Astrocyte (in vitro differentiated cells and primary cell): ENCODE data around the gene CUL4B. TPM values are rescaled to one million over a fixed set of nuclear protein-coding genes. Genes with fewer than 3 reads are reported as not detected.

ENCODE experiments used
- DNase-seq: peaks from one replicate; pipeline ENCODE4 v3.0.0-alpha.2; 2010; ENCODE audit warnings: low read depth
- FAIRE-seq: peaks from 2 replicates; lab custom pipeline; 2011; peaks lifted over from hg19 to GRCh38; lab: Jason Lieb, UNC
- H2AFZ ChIP-seq: 2 replicates; pipeline ENCODE4 v1.6.0; 2012; ENCODE audit warnings: low read depth, low read length, inconsistent platforms
- H3K27ac ChIP-seq: 2 replicates; pipeline ENCODE4 v1.5.1; 2011; ENCODE audit warnings: low read depth, low read length, inconsistent platforms
- H3K27me3 ChIP-seq: 2 replicates; pipeline ENCODE4 v1.6.0; 2011; ENCODE audit warnings: low read length, inconsistent platforms; ENCODE audit not compliant: insufficient read depth
- H3K36me3 ChIP-seq: 2 replicates; pipeline ENCODE4 v1.5.1; 2011; ENCODE audit warnings: low read length, inconsistent platforms; ENCODE audit not compliant: insufficient read depth
- H3K4me1 ChIP-seq: 2 replicates; pipeline ENCODE4 v1.5.1; 2011; ENCODE audit warnings: low read length, inconsistent platforms; ENCODE audit not compliant: insufficient read depth
- H3K4me2 ChIP-seq: 2 replicates; pipeline ENCODE4 v1.6.0; 2012; ENCODE audit warnings: low read length, inconsistent platforms
- H3K4me3 ChIP-seq: 2 replicates; pipeline ENCODE4 v1.5.1; 2011; ENCODE audit warnings: low read depth, mild to moderate bottlenecking, low read length, inconsistent platforms; ENCODE audit not compliant: insufficient read depth
- H3K79me2 ChIP-seq: 2 replicates; pipeline ENCODE4 v1.6.0; 2012; ENCODE audit warnings: mild to moderate bottlenecking, low read length, inconsistent platforms; ENCODE audit not compliant: insufficient read depth
- H3K9ac ChIP-seq: 2 replicates; pipeline ENCODE4 v1.6.0; 2012; ENCODE audit warnings: mild to moderate bottlenecking, low read length, inconsistent platforms
- H3K9me3 ChIP-seq: 2 replicates; pipeline ENCODE4 v1.5.1; 2012; ENCODE audit warnings: low read depth, mild to moderate bottlenecking, low read length, inconsistent platforms; ENCODE audit not compliant: insufficient read depth
- H4K20me1 ChIP-seq: 2 replicates; pipeline ENCODE4 v1.6.0; 2012; ENCODE audit warnings: low read length, inconsistent platforms; ENCODE audit not compliant: insufficient read depth
- H3K27ac Mint-ChIP-seq: one replicate; pipeline ENCODE4 v1.8.0; 2021; ENCODE audit warnings: mild to moderate bottlenecking, mixed read lengths; ENCODE audit not compliant: unreplicated experiment
- H3K27me3 Mint-ChIP-seq: one replicate; pipeline ENCODE4 v1.8.0; 2021; ENCODE audit warnings: low read depth, mixed read lengths; ENCODE audit not compliant: unreplicated experiment
- H3K36me3 Mint-ChIP-seq: one replicate; pipeline ENCODE4 v1.8.0; 2021; ENCODE audit warnings: low read depth, mixed read lengths; ENCODE audit not compliant: unreplicated experiment
- H3K4me1 Mint-ChIP-seq: one replicate; pipeline ENCODE4 v1.8.0; 2021; ENCODE audit warnings: low read depth, mixed read lengths; ENCODE audit not compliant: unreplicated experiment
- H3K4me3 Mint-ChIP-seq: one replicate; pipeline ENCODE4 v1.8.0; 2021; ENCODE audit warnings: mild to moderate bottlenecking, moderate library complexity, mixed read lengths; ENCODE audit not compliant: unreplicated experiment
- H3K9me3 Mint-ChIP-seq: one replicate; pipeline ENCODE4 v1.8.0; 2021; ENCODE audit warnings: mild to moderate bottlenecking, mixed read lengths; ENCODE audit not compliant: unreplicated experiment
- CTCF ChIP-seq: IDR thresholded peaks from 2 replicates; pipeline ENCODE4 v1.5.1; 2011; ENCODE audit warnings: low read depth, mild to moderate bottlenecking, inconsistent platforms, low read length, moderate library complexity; ENCODE audit not compliant: insufficient read depth
- EZH2 ChIP-seq: IDR thresholded peaks from 2 replicates; pipeline ENCODE4 v1.6.1; 2012; ENCODE audit warnings: mild to moderate bottlenecking, low read length, inconsistent platforms; ENCODE audit not compliant: insufficient read depth
- total RNA-seq: library from RNA; stranded (reverse); gene quantifications from 2 replicates; pipeline ENCODE4 v1.2.1, GENCODE V29; 2021

The CUL4B gene
- total RNA-seq, 1 donor from 2014 or later = 102 TPM

DNA sequence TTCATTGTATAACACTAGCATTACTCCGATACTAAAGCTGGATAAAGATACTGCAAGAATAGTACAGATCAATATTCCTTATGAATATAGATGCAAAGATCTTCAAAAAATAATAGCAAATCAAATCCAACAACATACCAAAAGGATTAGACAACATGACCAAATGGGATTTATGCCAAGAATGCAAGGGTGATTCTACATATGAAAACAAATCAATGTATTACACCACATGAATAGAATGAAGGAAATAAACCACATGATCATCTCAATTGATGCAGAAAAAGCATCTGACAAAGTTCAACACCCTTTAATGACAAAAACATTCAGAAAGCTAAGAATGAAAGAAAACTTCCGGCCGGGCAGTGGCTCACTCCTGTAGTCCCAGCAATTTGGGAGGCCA is 42.8 kb downstream of the CUL4B start:
- no peak overlapping the region for H3K4me3 ChIP-seq
- H3K4me1 Mint-ChIP-seq = peaks cover 6% of the 10 kb centered on the region
- no peaks in the 10 kb centered on the region for H3K9me3 Mint-ChIP-seq
- H3K9me3 ChIP-seq = no peaks in the 10 kb centered on the region
- peaks cover 4% of the 10 kb centered on the region for H3K4me1 ChIP-seq
- H3K79me2 ChIP-seq = no peaks in the 10 kb centered on the region
- no peaks in the 10 kb centered on the region for H4K20me1 ChIP-seq
- no peaks in the 10 kb centered on the region for H3K27me3 Mint-ChIP-seq
- H3K4me3 Mint-ChIP-seq = no peak overlapping the region
- TF ChIP-seq CTCF = no peak
- TF ChIP-seq EZH2 = no peak
- FAIRE-seq (peak; percentile 97), DNase-seq (peak; percentile 85)
- H2AFZ ChIP-seq = no peak overlapping the region
- H3K36me3 Mint-ChIP-seq = peaks cover 4% of the 10 kb centered on the region
- peak overlapping the region; percentile 73 for H3K27ac ChIP-seq
- H3K36me3 ChIP-seq = peaks cover 2% of the 10 kb centered on the region
- H3K27ac Mint-ChIP-seq = peak overlapping the region; percentile 90
- peak overlapping the region; percentile 42 for H3K4me2 ChIP-seq
- no peaks in the 10 kb centered on the region for H3K27me3 ChIP-seq
- peak overlapping the region; percentile 18 for H3K9ac ChIP-seq

GRCh38 chrX:120514236-120514635 is 46.5 kb downstream of the CUL4B start:
- H3K4me3 Mint-ChIP-seq = no peak overlapping the region
- no peak for DNase-seq
- H3K9ac ChIP-seq = no peak overlapping the region

More at GRCh38 chrX:120514236-120514635, 46.5 kb downstream of the CUL4B start:
- Mint-ChIP-seq H3K36me3 (peaks cover 2% of the 10 kb centered on the region), H3K27ac (no peak overlapping the region), H3K4me1 (peaks cover 6% of the 10 kb centered on the region), H3K27me3 (no peaks in the 10 kb centered on the region), H3K9me3 (no peaks in the 10 kb centered on the region)
- FAIRE-seq = peak; percentile 60
- Histone ChIP-seq H3K79me2 (no peaks in the 10 kb centered on the region), H3K27ac (no peak overlapping the region), H4K20me1 (no peaks in the 10 kb centered on the region), H3K27me3 (no peaks in the 10 kb centered on the region), H3K36me3 (no peaks in the 10 kb centered on the region), H2AFZ (no peak overlapping the region), H3K9me3 (no peaks in the 10 kb centered on the region), H3K4me1 (peaks cover 4% of the 10 kb centered on the region), H3K4me2 (no peak overlapping the region), H3K4me3 (no peak overlapping the region)
- TF ChIP-seq CTCF (peak; percentile 29), EZH2 (no peak)
